HG03565 (cell line): ENCODE measurements around the gene LSP1.

Experiments used
- ATAC-seq: cut with Tn5 transposase; IDR thresholded peaks from one replicate; pipeline ENCODE4 v1.9.1; 2021; ENCODE audit warnings: mild to moderate bottlenecking, moderate library complexity; ENCODE audit not compliant: unreplicated experiment

The LSP1 gene

GRCh38 chr11:1836011-1836945, 16.6 kb upstream of the LSP1 start:
- ATAC-seq, result no peak

- no peak for ATAC-seq
Observed at GRCh38 chr11:1837171-1838076, 15.5 kb upstream of the LSP1 start.

GRCh38 chr11:1838077-1838425, 14.8 kb upstream of the LSP1 start:
- no peak for ATAC-seq

- no peak for ATAC-seq
Observed at GRCh38 chr11:1838426-1839144, 14.3 kb upstream of the LSP1 start, which contains the start of gene TNNI2. TNNI2 (plus strand) TSS chr11:1838981; CDS start chr11:1839697, 716 bp downstream.

GRCh38 chr11:1839204-1839923, 13.5 kb upstream of the LSP1 start:
- ATAC-seq, result no peak

GRCh38 chr11:1839924-1840779, 12.7 kb upstream of the LSP1 start:
- no peak for ATAC-seq

- ATAC-seq, result no peak
Observed at GRCh38 chr11:1840780-1841480, 12.0 kb upstream of the LSP1 start.

- no peak for ATAC-seq
Observed at GRCh38 chr11:1841511-1842148, 11.3 kb upstream of the LSP1 start.

- no peak for ATAC-seq
Observed at GRCh38 chr11:1842149-1843097, 10.5 kb upstream of the LSP1 start.

GRCh38 chr11:1843098-1843473, 9.8 kb upstream of the LSP1 start:
- no peak for ATAC-seq

GRCh38 chr11:1843796-1844195, 9.1 kb upstream of the LSP1 start:
- ATAC-seq, result no peak

GRCh38 chr11:1844221-1845094, 8.4 kb upstream of the LSP1 start:
- no peak for ATAC-seq

GRCh38 chr11:1845095-1845429, 7.8 kb upstream of the LSP1 start:
- ATAC-seq, result no peak

- no peak for ATAC-seq
Observed at GRCh38 chr11:1845561-1846452, 7.1 kb upstream of the LSP1 start.

- ATAC-seq, result no peak
Observed at GRCh38 chr11:1846453-1846932, 6.4 kb upstream of the LSP1 start.
